CD4-positive, alpha-beta T cell treated with Interleukin-15 for 4 hours (primary cell): Measurements from ENCODE around the gene TFF2.

Experiments used
- DNase-seq: peaks from one replicate; pipeline ENCODE4 v3.0.0-alpha.2; 2020; ENCODE audit warnings: low spot score

Gene TFF2

DNA sequence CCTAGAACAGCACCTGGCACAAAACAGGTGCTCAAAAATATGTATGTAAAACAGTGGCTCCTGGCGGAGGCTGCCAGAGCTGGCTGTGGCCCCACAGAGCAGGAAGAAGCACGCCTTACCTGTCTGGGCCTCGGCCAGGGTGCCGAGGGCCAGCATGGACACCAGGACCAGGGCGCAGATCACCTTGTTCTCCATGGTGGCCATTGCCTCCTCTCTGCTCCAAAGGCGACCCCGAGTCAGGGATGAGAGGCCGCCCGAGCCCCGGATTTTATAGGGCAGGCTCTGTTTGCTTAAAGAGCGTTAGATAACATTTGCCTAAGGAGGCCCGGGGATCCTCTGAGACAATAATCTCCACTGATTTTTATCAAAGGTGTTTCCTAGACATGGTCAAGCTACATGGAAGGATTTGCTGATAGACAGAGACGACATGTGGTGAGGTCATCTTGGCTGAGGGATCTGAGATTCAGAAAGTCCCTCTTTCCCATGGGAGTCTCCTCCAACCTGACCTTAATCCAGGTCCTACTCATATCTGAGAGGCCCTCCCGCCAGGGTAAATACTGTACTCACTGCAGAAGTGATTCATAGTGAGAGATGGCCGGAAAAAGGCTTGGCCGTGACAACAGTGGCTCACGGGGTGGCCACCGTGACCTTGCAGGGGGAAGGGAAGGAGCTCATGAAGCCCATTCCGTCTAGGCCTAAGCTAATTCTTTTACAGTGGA, 15.7 kb upstream of the TFF2 start, which contains the start of gene TFF1:
Gene TFF1, minus strand, starts transcription at position 244 of the 719 bp plus-strand sequence. Its CDS starts 40 bp downstream, at position 204.
- DNase-seq, result no peak

GRCh38 chr21:42365770-42366169, 15.0 kb upstream of the TFF2 start:
- no peak for DNase-seq

- DNase-seq, result no peak
Measured at GRCh38 chr21:42364304-42364865, 13.6 kb upstream of the TFF2 start.

GRCh38 chr21:42363312-42363711, 12.5 kb upstream of the TFF2 start:
- no peak for DNase-seq

GRCh38 chr21:42362700-42363099, 11.9 kb upstream of the TFF2 start:
- DNase-seq, result no peak

DNA sequence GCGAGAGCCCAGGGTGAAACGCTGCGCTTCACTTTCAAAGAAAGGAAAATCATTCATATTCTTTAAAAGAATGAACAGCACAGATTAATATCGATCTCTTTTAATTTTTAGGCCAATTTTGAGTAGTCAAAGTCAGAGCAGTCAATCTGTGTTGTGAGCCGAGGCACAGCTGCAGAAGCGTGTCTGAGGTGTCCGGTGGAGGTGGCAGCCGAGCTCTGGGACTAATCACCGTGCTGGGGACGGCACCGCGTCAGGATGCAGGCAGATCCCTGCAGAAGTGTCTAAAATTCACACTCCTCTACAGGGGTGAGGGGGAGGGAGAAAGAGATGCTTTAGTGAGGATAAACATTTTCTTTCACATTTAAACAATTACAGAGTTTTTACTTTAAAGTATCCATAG, 11.4 kb upstream of the TFF2 start:
- DNase-seq, result no peak

- DNase-seq, result no peak
Measured at GRCh38 chr21:42361286-42361685, 10.5 kb upstream of the TFF2 start.

DNA sequence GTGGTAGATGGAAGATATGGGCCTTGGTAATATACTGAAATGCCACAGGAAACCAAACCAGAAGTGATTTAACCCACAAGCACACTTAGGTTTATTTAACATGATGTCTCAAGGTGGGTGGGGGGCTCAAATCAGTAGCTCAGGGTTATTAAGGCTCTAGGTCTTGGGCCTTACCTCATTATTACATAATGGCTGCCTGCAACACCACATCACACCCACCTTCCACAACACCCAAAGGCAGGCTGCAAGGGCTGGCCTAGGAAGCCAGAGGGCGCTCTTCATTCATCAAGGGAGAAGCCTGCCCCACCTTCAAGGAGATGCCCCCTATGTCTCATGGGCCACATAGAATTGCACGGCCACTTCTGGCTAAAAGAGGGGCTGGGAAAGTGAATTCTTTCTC, 9.5 kb upstream of the TFF2 start:
- no peak for DNase-seq

DNA sequence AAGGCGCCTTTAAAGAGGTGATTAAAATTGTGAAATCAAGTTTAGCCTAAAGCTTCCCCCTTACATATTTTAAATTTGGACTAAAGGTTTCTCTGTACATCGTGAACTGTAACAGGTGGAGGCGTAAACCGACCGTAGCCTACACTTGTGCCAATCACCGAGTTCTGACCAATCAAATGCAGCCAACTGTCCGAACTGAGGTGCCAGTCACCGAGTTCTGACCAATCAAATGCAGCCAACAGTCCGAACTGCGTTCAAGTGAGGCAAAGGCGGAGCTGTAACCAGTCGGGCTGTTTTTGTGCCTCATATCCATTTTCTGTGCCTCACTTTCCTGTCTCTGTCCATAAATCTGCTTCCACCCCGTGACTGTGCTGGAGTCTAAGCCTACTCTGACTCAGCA, 8.1 kb upstream of the TFF2 start:
- DNase-seq, result no peak

GRCh38 chr21:42358261-42358660, 7.5 kb upstream of the TFF2 start:
- DNase-seq, result no peak

GRCh38 chr21:42357307-42357706, 6.5 kb upstream of the TFF2 start:
- no peak for DNase-seq

DNA sequence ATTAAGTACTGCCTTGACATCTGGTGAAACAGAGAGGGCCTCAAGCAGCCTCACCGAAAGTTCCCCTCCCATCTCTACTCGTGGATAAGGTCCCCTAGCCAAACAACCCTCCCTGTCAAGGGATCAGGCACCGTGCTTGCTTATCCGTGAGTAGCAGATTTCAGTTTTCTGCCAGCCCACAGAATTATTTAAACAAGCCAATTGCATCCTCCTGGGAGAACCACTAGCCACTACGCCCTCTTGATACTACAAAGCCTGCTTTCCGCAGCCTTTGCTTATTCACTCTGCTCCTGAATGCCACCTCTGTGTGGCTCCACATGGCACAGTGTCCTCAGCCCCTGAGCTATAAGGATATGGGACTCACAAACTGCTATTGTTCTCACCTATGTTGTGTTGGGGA, 5.9 kb upstream of the TFF2 start:
- no peak for DNase-seq

- no peak for DNase-seq
Measured at GRCh38 chr21:42356046-42356445, 5.3 kb upstream of the TFF2 start.

GRCh38 chr21:42353623-42354022, 2.8 kb upstream of the TFF2 start:
- DNase-seq, result no peak

GRCh38 chr21:42352441-42353095, 1.8 kb upstream of the TFF2 start:
- no peak for DNase-seq

- no peak for DNase-seq
Measured at GRCh38 chr21:42351626-42352440, 1.0 kb upstream of the TFF2 start.

GRCh38 chr21:42350318-42350910, 380 bp downstream of the TFF2 start:
- DNase-seq, result no peak

- DNase-seq, result no peak
Measured at GRCh38 chr21:42349420-42350317, 1.1 kb downstream of the TFF2 start.

DNA sequence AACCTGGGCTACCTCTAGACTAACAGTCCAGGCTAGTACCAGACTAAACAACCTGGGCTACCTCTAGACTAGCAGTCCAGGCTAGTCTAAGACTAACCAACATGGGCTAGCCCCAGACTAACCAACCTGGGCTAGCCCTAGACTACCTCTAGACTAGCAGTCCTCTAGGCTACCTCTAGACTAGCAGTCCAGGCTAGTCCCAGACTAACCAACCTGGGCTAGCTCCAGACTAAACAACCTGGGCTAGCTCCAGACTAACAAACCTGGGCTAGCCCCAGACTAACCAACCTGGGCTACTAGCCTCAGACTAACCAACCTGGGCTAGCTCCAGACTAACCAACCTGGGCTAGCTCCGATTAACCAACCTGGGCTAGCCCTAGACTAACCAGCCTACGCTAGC, 2.0 kb downstream of the TFF2 start:
- DNase-seq, result no peak

DNA sequence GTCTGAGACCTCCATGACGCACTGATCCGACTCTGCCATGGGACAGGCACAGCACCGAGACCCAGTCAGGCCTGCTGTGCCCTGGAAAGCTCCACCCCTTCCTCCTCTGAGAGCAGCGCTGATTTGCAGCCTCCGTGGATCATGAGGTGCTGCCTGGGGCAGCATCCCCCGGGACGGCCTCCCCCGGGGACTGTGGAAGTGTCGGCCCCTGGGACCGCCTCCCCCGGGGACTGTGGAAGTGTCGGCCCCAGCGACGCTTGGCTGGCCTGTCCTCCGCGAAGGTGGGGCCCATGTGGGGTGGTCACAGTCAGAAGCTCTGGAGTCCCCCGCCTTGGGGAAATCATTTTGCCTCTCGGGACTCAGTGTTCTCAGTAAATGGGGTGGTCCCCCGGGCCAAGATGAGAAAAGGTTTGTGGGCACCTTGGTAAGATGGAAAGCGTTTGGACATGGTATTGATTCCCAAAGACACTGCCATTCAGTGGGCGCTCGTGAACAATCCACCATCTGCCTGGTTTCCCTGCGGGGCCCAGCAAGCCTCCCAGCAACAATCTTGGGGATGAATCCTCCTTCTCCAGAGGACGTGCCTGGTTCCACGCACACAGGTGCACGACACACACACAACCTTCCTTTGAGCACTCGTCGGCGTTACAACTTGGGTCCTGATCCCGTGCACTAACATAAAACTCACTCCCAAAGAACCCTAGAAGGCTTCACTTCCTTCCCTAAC, 3.0 kb downstream of the TFF2 start:
- no peak for DNase-seq
